Measurements from ENCODE around the gene MKLN1. TPM values are rescaled to one million over a fixed set of nuclear protein-coding genes. Genes with fewer than 3 reads are reported as not detected.

Gene MKLN1
- total and polyA plus RNA-seq, 4 donors: 7.1 to 48.4 (median 25.5) TPM

- WGBS: 96% methylated on average over 1 of the region's 1 CpG
- Histone ChIP-seq H3K27ac (ENCODE audit: low read depth in 1 of 2, low read length in 2 of 2) (no peak overlapping the region), H3K27me3 (ENCODE audit: control insufficient read depth in 4 of 4, insufficient read depth in 4 of 4, low read length in 3 of 4) (no peaks in the 10 kb centered on the region), H3K4me3 (ENCODE audit: low read depth in 1 of 3, low read length in 3 of 3) (no peak overlapping the region), H3K4me1 (ENCODE audit: control insufficient read depth in 4 of 4, insufficient read depth in 4 of 4, low read length in 3 of 4) (peaks cover 12 to 38% (median 18%) of the 10 kb centered on the region in 4 donors), H3K9ac (ENCODE audit: low read depth in 1 of 2, low read length in 2 of 2) (no peak overlapping the region), H3K36me3 (ENCODE audit: control insufficient read depth in 4 of 4, insufficient read depth in 3 of 4, low read depth in 1 of 4, low read length in 3 of 4) (peaks cover 0 to 1% (median 0%) of the 10 kb centered on the region in 4 donors), H3K9me3 (ENCODE audit: control insufficient read depth in 4 of 4, low read length in 3 of 4) (no peaks in the 10 kb centered on the region)
- DNase-seq (ENCODE audit: low spot score): no peak
- TF ChIP-seq HNF4G (IDR thresholded peaks at IDR 0.05): no peak
- TF ChIP-seq YY1 (IDR thresholded peaks at IDR 0.05): no peak
- TF ChIP-seq JUND (IDR thresholded peaks at IDR 0.05): no peak
- TF ChIP-seq, protein P1, sequence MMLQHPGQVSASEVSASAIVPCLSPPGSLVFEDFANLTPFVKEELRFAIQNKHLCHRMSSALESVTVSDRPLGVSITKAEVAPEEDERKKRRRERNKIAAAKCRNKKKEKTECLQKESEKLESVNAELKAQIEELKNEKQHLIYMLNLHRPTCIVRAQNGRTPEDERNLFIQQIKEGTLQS (IDR thresholded peaks at IDR 0.05): no peak
- TF ChIP-seq, protein P2, sequence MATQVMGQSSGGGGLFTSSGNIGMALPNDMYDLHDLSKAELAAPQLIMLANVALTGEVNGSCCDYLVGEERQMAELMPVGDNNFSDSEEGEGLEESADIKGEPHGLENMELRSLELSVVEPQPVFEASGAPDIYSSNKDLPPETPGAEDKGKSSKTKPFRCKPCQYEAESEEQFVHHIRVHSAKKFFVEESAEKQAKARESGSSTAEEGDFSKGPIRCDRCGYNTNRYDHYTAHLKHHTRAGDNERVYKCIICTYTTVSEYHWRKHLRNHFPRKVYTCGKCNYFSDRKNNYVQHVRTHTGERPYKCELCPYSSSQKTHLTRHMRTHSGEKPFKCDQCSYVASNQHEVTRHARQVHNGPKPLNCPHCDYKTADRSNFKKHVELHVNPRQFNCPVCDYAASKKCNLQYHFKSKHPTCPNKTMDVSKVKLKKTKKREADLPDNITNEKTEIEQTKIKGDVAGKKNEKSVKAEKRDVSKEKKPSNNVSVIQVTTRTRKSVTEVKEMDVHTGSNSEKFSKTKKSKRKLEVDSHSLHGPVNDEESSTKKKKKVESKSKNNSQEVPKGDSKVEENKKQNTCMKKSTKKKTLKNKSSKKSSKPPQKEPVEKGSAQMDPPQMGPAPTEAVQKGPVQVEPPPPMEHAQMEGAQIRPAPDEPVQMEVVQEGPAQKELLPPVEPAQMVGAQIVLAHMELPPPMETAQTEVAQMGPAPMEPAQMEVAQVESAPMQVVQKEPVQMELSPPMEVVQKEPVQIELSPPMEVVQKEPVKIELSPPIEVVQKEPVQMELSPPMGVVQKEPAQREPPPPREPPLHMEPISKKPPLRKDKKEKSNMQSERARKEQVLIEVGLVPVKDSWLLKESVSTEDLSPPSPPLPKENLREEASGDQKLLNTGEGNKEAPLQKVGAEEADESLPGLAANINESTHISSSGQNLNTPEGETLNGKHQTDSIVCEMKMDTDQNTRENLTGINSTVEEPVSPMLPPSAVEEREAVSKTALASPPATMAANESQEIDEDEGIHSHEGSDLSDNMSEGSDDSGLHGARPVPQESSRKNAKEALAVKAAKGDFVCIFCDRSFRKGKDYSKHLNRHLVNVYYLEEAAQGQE (IDR thresholded peaks at IDR 0.05): no peak
- TF ChIP-seq, protein P3, sequence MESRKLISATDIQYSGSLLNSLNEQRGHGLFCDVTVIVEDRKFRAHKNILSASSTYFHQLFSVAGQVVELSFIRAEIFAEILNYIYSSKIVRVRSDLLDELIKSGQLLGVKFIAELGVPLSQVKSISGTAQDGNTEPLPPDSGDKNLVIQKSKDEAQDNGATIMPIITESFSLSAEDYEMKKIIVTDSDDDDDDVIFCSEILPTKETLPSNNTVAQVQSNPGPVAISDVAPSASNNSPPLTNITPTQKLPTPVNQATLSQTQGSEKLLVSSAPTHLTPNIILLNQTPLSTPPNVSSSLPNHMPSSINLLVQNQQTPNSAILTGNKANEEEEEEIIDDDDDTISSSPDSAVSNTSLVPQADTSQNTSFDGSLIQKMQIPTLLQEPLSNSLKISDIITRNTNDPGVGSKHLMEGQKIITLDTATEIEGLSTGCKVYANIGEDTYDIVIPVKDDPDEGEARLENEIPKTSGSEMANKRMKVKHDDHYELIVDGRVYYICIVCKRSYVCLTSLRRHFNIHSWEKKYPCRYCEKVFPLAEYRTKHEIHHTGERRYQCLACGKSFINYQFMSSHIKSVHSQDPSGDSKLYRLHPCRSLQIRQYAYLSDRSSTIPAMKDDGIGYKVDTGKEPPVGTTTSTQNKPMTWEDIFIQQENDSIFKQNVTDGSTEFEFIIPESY (IDR thresholded peaks at IDR 0.05): no peak
- no peak for TF ChIP-seq SP1 (IDR thresholded peaks at IDR 0.05)
- no peak for TF ChIP-seq EGR1 (IDR thresholded peaks at IDR 0.05; ENCODE audit: low read depth in 2 of 2)
- TF ChIP-seq MAX (IDR thresholded peaks at IDR 0.05): no peak
- TF ChIP-seq FOXA1 (IDR thresholded peaks at IDR 0.05): no peak
- no peak for TF ChIP-seq HNF4A (conservative IDR thresholded peaks at IDR 0.05)
- no peak for TF ChIP-seq RAD21 (IDR thresholded peaks at IDR 0.05)
- TF ChIP-seq NR2F2 (IDR thresholded peaks at IDR 0.05): no peak
- no peak for TF ChIP-seq TAF1 (conservative IDR thresholded peaks at IDR 0.05)
- TF ChIP-seq, protein P4, sequence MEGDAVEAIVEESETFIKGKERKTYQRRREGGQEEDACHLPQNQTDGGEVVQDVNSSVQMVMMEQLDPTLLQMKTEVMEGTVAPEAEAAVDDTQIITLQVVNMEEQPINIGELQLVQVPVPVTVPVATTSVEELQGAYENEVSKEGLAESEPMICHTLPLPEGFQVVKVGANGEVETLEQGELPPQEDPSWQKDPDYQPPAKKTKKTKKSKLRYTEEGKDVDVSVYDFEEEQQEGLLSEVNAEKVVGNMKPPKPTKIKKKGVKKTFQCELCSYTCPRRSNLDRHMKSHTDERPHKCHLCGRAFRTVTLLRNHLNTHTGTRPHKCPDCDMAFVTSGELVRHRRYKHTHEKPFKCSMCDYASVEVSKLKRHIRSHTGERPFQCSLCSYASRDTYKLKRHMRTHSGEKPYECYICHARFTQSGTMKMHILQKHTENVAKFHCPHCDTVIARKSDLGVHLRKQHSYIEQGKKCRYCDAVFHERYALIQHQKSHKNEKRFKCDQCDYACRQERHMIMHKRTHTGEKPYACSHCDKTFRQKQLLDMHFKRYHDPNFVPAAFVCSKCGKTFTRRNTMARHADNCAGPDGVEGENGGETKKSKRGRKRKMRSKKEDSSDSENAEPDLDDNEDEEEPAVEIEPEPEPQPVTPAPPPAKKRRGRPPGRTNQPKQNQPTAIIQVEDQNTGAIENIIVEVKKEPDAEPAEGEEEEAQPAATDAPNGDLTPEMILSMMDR (IDR thresholded peaks at IDR 0.05; ENCODE audit: low read depth, low read length, missing input control): no peak
- TF ChIP-seq RXRA (IDR thresholded peaks at IDR 0.05): no peak
- no peak for TF ChIP-seq GABPA (IDR thresholded peaks at IDR 0.05 in 1 of 2, conservative IDR thresholded peaks at IDR 0.05 in 1 of 2)
- no peak for TF ChIP-seq FOXA2 (IDR thresholded peaks at IDR 0.05)
Measured at GRCh38 chr7:131500357-131500756, 172.7 kb downstream of the MKLN1 start.
